HepG2 (cell line): ENCODE data around the gene MYO1E. TPM values are rescaled to one million over a fixed set of nuclear protein-coding genes. Genes with fewer than 3 reads are reported as not detected.

Experiments
- AGO2 ChIP-seq: fragments of 200-400 bp; formaldehyde crosslinking; optimal IDR thresholded peaks from 2 replicates; pipeline ENCODE3; 2017; ENCODE audit warnings: mild to moderate bottlenecking, low read depth, low read length, moderate library complexity
- BORCS8-MEF2B ChIP-seq: sonication (generic); formaldehyde crosslinking; IDR thresholded peaks from 2 replicates; pipeline ENCODE4 v1.8.0; 2022; ENCODE audit warnings: mild to moderate bottlenecking, missing genetic modification reagents
- EZH2 ChIP-seq: conservative IDR thresholded peaks from 2 replicates; pipeline ENCODE4 v1.6.1; 2012; ENCODE audit warnings: mild to moderate bottlenecking, low read depth, low read length, moderate library complexity
- HIC2 ChIP-seq: sonication (generic); formaldehyde crosslinking; IDR thresholded peaks from 2 replicates; pipeline ENCODE4 v1.9.0; 2022; ENCODE audit warnings: low read depth, missing genetic modification reagents
- HMG20A ChIP-seq: IDR thresholded peaks from 2 replicates; pipeline ENCODE4 v1.6.1; 2016; ENCODE audit warnings: borderline replicate concordance
- RFXANK ChIP-seq: IDR thresholded peaks from 2 replicates; pipeline ENCODE4 v1.6.1; 2016
- RXRA ChIP-seq: sonication (generic); formaldehyde crosslinking; IDR thresholded peaks from 2 replicates; pipeline ENCODE4 v1.5.1; 2020; ENCODE audit warnings: missing genetic modification reagents
- SNAPC5 ChIP-seq: sonication (generic); formaldehyde crosslinking; IDR thresholded peaks from 2 replicates; pipeline ENCODE4 v1.8.1; 2023; ENCODE audit warnings: mild to moderate bottlenecking, missing genetic modification reagents, borderline replicate concordance
- WIZ ChIP-seq: sonication (generic); formaldehyde crosslinking; IDR thresholded peaks from 2 replicates; pipeline ENCODE4 v1.5.1; 2020; ENCODE audit warnings: mild to moderate bottlenecking, missing genetic modification reagents
- XRCC5 ChIP-seq: fragments of 200-400 bp; formaldehyde crosslinking; optimal IDR thresholded peaks from 2 replicates; pipeline ENCODE3; 2017; ENCODE audit warnings: mild to moderate bottlenecking, low read length
- ZBTB21 ChIP-seq: sonication (generic); formaldehyde crosslinking; IDR thresholded peaks from 2 replicates; pipeline ENCODE4 v1.4.0; 2020; ENCODE audit warnings: missing genetic modification reagents
- ZFAT ChIP-seq: sonication (generic); formaldehyde crosslinking; conservative IDR thresholded peaks from 2 replicates; pipeline ENCODE4 v1.8.1; 2023; ENCODE audit warnings: missing genetic modification reagents, inconsistent platforms
- ZFP36L2 ChIP-seq: sonication (generic); formaldehyde crosslinking; IDR thresholded peaks from 2 replicates; pipeline ENCODE4 v1.4.0; 2020; ENCODE audit warnings: missing genetic modification reagents
- ZMYM4 ChIP-seq: sonication (generic); formaldehyde crosslinking; IDR thresholded peaks from 2 replicates; pipeline ENCODE4 v1.8.1; 2023; ENCODE audit warnings: mild to moderate bottlenecking, missing genetic modification reagents
- ZNF318 ChIP-seq: sonication (generic); formaldehyde crosslinking; IDR thresholded peaks from 2 replicates; pipeline ENCODE4 v1.4.0; 2020; ENCODE audit warnings: mild to moderate bottlenecking, missing genetic modification reagents
- ZNF550 ChIP-seq: sonication (generic); formaldehyde crosslinking; IDR thresholded peaks from 2 replicates; pipeline ENCODE4 v1.4.0; 2020; ENCODE audit warnings: mild to moderate bottlenecking, missing genetic modification reagents, borderline replicate concordance
- ZSCAN25 ChIP-seq: sonication (generic); formaldehyde crosslinking; IDR thresholded peaks from 2 replicates; pipeline ENCODE4 v1.8.0; 2022; ENCODE audit warnings: mild to moderate bottlenecking, missing genetic modification reagents
- polyA plus RNA-seq, 8 experiments: library from polyadenylated mRNA; depleted of rRNA in 3 of 8; stranded (reverse) in 7 of 8; unstranded in 1 of 8; fragments of >200 nt; fragmentation: Illumina TruSeq in 4 of 8; extraction: Trizol in 4 of 8; gene quantifications; 2 replicates each; pipeline versions ENCODE4 v1.2.1 to v1.2.3, GENCODE V29; 2011 to 2016; ENCODE audit warnings: low read depth in 4 of 8, missing spikeins in 1 of 8, mixed read lengths in 1 of 8; ENCODE audit not compliant: insufficient read depth in 1 of 8
- total RNA-seq, 5 experiments: library from RNA; depleted of rRNA; stranded (reverse); fragments of >200 nt; fragmentation: Illumina TruSeq; extraction: Trizol; gene quantifications; 2 replicates each; pipeline ENCODE4 v1.2.3, GENCODE V29; 2016; ENCODE audit warnings: low read depth in 1 of 5

MYO1E gene
- total and polyA plus RNA-seq, 2 of the 13 experiments (the other 11 are each of a cell fraction or from before 2014, with no cell fraction given) = 15.7 to 25.1 TPM

GRCh38 chr15:59339252-59339672, 33.4 kb downstream of the MYO1E start (continued):
- no peak for TF ChIP-seq ZNF318 (CRISPR knock-in tag)
- no peak for TF ChIP-seq EZH2
- no peak for TF ChIP-seq ZFAT (CRISPR knock-in tag)
- no peak; the same call in 1 of the 2 replicates for TF ChIP-seq ZMYM4 (CRISPR knock-in tag)
- TF ChIP-seq ZBTB21 (CRISPR knock-in tag) = no peak
- TF ChIP-seq WIZ = no peak
- TF ChIP-seq SNAPC5 (CRISPR knock-in tag) = no peak
- TF ChIP-seq ZNF550 (CRISPR knock-in tag) = no peak
- TF ChIP-seq XRCC5 = no peak
- no peak for TF ChIP-seq RFXANK (CRISPR knock-in tag)
- TF ChIP-seq ZFP36L2 (CRISPR knock-in tag) = no peak
- TF ChIP-seq HMG20A (CRISPR knock-in tag) = no peak; the same call in 1 of the 2 replicates
- no peak for TF ChIP-seq ZSCAN25
- TF ChIP-seq AGO2 = no peak
- no peak for TF ChIP-seq BORCS8-MEF2B (CRISPR knock-in tag)
- TF ChIP-seq RXRA (CRISPR knock-in tag) = no peak
- no peak for TF ChIP-seq HIC2
